Astrocyte of the cerebellum (primary cell): ENCODE results near the gene DOC2B.
"Not testable (repeated sequence)": the region's sequence is repeated elsewhere in the genome, so short reads cannot be mapped to it uniquely, and the experiment has no call there.

Experiments
- DNase-seq: peaks from one replicate; pipeline ENCODE4 v3.0.0-alpha.2; 2011; ENCODE audit warnings: low read depth
- H3K4me3 ChIP-seq: 2 replicates; pipeline ENCODE4 v1.5.1; 2011; ENCODE audit warnings: mild to moderate bottlenecking, low read depth, low read length, moderate library complexity
- CTCF ChIP-seq: IDR thresholded peaks from 2 replicates; pipeline ENCODE4 v1.5.1; 2012; ENCODE audit warnings: low read length, low read depth, moderate library complexity, mild to moderate bottlenecking; ENCODE audit errors: missing control alignments
- in situ Hi-C: cut with HindIII; loops from 2 replicates; pipeline ENCODE4 v1.10.0; 2017; ENCODE audit warnings: low sequenced_read_pairs

The DOC2B gene

GRCh38 chr17:219696-220095 lies 38.2 kb upstream of the DOC2B start:
- in situ Hi-C loops: no loop called here
- DNase-seq: no peak

GRCh38 chr17:218432-219110 lies 37.1 kb upstream of the DOC2B start:
- H3K4me3 ChIP-seq: no peak overlapping the region
- no peak for TF ChIP-seq CTCF
- no peak for DNase-seq
- in situ Hi-C loops: no loop called here

More at GRCh38 chr17:219696-220095, 38.2 kb upstream of the DOC2B start:
- TF ChIP-seq CTCF: no peak
- H3K4me3 ChIP-seq: no peak overlapping the region

GRCh38 chr17:216625-217024 lies 35.2 kb upstream of the DOC2B start:
- no peak for TF ChIP-seq CTCF
- no peak for DNase-seq
- no peak overlapping the region for H3K4me3 ChIP-seq
- in situ Hi-C loops: no loop called here

DNA sequence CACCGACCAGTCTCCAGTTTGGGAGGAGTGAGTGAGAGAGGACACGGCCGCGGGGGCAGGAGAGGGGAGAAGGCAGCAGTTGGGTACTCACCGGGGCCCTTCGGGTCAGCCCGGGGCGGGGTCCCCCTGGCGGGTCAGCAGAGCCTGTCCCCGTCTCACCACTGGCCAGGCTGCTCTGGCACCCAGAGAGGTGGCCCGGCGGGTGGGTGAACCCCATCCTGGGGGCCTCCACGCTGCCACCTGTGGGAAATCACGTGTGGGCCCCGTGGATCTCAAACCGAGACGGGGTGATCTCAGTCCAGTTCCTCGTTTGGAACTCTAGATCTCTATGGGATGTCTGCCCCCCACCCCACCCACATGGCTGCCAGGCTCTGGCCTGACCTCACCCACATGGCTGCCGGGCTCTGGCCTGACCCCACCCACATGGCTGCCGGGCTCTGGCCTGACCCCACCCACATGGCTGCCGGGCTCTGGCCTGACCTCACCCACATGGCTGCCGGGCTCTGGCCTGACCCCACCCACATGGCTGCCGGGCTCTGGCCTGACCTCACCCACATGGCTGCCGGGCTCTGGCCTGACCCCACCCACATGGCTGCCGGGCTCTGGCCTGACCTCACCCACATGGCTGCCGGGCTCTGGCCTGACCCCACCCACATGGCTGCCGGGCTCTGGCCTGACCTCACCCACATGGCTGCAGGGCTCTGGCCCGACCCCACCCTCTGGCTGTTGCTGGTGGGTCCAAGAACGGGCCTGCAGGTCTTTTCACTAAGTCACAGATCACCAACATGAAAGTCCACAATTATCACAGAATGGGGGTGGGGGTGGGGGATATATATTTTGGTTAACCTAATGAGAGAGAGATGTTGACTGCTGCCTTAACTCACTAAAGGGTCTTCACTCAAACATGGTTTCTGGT lies 34.4 kb upstream of the DOC2B start:
- DNase-seq, in situ Hi-C loops, H3K4me3 ChIP-seq: not testable (repeated sequence)

GRCh38 chr17:214881-215331 lies 33.5 kb upstream of the DOC2B start:
- no peak overlapping the region for H3K4me3 ChIP-seq
- in situ Hi-C loops: no loop called here
- no peak for DNase-seq
- no peak for TF ChIP-seq CTCF

DNA sequence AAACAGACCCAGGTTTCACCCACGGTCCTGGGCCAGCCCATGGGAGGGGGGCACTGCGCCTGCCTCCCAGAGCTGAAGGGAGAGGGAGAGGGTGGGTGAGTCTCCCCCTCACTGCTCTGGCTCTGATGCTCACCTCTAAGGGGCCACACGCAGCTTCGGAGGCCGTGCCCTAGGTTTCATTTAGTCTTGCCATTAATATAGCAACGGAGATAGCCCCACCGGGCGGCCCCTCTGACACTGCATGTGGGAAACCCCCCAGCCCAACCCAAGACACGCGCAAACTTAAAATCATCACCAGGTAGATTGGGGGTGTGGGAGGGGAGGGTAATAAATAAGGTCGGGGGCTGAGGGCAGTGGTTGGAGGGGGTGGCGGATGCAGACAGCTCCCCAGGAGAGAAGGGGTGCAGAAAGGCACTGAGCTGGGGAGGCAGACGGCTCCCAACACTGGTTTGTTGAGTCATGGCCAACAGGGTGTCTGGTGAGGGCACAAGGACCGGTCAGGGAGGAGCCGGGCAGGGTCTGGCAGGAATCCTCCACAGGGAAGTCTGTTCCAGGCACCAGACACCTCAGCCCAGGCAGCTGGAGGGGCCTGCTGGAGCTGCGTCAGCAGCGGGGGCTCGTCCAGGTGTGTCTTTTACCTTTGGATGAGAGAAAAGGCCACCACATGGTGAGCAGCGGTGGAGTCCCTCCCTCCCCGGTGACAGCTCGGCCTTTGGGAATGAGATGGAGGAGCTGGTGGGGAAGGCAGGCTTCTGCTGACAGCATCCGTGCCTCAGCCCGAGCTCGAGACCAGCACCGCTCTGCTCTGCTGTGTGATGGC lies 32.0 kb upstream of the DOC2B start:
- no peak for TF ChIP-seq CTCF
- H3K4me3 ChIP-seq: no peak overlapping the region

More for the DNA sequence above, 32.0 kb upstream of the DOC2B start:
- in situ Hi-C loops: no loop called here
- no peak for DNase-seq
